ENCODE data around the gene IFT80. TPM values are rescaled to one million over a fixed set of nuclear protein-coding genes. Genes with fewer than 3 reads are reported as not detected.

Gene IFT80
- polyA plus RNA-seq, 1 of the 3 experiments (the other 2 are of a cell fraction): 10.5 TPM

GRCh38 chr3:160393346-160394008, 5.5 kb downstream of the IFT80 start (continued):
- TF ChIP-seq, protein P1, sequence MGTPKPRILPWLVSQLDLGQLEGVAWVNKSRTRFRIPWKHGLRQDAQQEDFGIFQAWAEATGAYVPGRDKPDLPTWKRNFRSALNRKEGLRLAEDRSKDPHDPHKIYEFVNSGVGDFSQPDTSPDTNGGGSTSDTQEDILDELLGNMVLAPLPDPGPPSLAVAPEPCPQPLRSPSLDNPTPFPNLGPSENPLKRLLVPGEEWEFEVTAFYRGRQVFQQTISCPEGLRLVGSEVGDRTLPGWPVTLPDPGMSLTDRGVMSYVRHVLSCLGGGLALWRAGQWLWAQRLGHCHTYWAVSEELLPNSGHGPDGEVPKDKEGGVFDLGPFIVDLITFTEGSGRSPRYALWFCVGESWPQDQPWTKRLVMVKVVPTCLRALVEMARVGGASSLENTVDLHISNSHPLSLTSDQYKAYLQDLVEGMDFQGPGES (IDR thresholded peaks at IDR 0.05; ENCODE audit: low read depth, low read length): no peak
- no peak for TF ChIP-seq RFX5 (IDR thresholded peaks at IDR 0.05; ENCODE audit: low read length)
- no peak for TF ChIP-seq NRF1 (IDR thresholded peaks at IDR 0.05; ENCODE audit: low read depth, low read length)
- TF ChIP-seq, protein P2, sequence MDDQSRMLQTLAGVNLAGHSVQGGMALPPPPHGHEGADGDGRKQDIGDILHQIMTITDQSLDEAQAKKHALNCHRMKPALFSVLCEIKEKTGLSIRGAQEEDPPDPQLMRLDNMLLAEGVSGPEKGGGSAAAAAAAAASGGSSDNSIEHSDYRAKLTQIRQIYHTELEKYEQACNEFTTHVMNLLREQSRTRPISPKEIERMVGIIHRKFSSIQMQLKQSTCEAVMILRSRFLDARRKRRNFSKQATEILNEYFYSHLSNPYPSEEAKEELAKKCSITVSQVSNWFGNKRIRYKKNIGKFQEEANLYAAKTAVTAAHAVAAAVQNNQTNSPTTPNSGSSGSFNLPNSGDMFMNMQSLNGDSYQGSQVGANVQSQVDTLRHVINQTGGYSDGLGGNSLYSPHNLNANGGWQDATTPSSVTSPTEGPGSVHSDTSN (IDR thresholded peaks at IDR 0.05): no peak
- no peak for TF ChIP-seq CHD2 (IDR thresholded peaks at IDR 0.05; ENCODE audit: low read length, partially characterized antibody)
- no peak for TF ChIP-seq MEF2A (IDR thresholded peaks at IDR 0.05; ENCODE audit: borderline replicate concordance, low read depth)

GRCh38 chr3:160392798-160393197, 6.2 kb downstream of the IFT80 start:
- H3K9me2 ChIP-seq: no peaks in the 10 kb centered on the region
- peaks cover 11% of the 10 kb centered on the region for H3F3A ChIP-seq (replicated peaks; ENCODE audit: insufficient read depth)
- peaks cover 80% of the 10 kb centered on the region for H3K79me2 ChIP-seq (ENCODE audit: insufficient read depth)
- H3K36me3 ChIP-seq (replicated peaks in 1 of 2; ENCODE audit: control insufficient read depth in 1 of 2, insufficient read depth in 2 of 2, low read length in 1 of 2): no peaks in the 10 kb centered on the region
- ChIA-PET POLR2A (no interaction called here), CTCF (no interaction called here)
- H3K4me1 ChIP-seq (ENCODE audit: control insufficient read depth in 1 of 2, insufficient read depth in 2 of 2, low read depth in 1 of 2, low read length in 1 of 2): peaks cover 4 to 10% of the 10 kb centered on the region in 2 experiments; a peak in 2 of 4 replicates
- DNase-seq: no peak
- no peaks in the 10 kb centered on the region for H3K27me3 ChIP-seq (ENCODE audit: insufficient read depth)
- no peaks in the 10 kb centered on the region for H3K9me3 ChIP-seq
- H2AFZ ChIP-seq (ENCODE audit: low read depth): no peak overlapping the region
- no peak overlapping the region for H3K27ac ChIP-seq (ENCODE audit: low read depth in 2 of 2, low read length in 1 of 2)
- TF ChIP-seq, protein P3, sequence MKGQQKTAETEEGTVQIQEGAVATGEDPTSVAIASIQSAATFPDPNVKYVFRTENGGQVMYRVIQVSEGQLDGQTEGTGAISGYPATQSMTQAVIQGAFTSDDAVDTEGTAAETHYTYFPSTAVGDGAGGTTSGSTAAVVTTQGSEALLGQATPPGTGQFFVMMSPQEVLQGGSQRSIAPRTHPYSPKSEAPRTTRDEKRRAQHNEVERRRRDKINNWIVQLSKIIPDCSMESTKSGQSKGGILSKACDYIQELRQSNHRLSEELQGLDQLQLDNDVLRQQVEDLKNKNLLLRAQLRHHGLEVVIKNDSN (IDR thresholded peaks at IDR 0.05; ENCODE audit: borderline replicate concordance, low read depth): no peak
- TF ChIP-seq MXI1 (IDR thresholded peaks at IDR 0.05; ENCODE audit: low read depth, low read length) (no peak), NFIC (IDR thresholded peaks at IDR 0.05; ENCODE audit: borderline replicate concordance) (no peak), EZH2phosphoT487 (IDR thresholded peaks at IDR 0.05; ENCODE audit: borderline replicate concordance, low read depth) (no peak), CHD2 (IDR thresholded peaks at IDR 0.05; ENCODE audit: low read length, partially characterized antibody) (no peak), RXRA (IDR thresholded peaks at IDR 0.05; ENCODE audit: borderline replicate concordance, low read depth) (no peak), JUND (IDR thresholded peaks at IDR 0.05) (no peak), GATA2 (CRISPR knock-in tag; IDR thresholded peaks at IDR 0.05) (no peak), TEAD4 (IDR thresholded peaks at IDR 0.05; ENCODE audit: borderline replicate concordance, insufficient read depth) (no peak), MEF2A (IDR thresholded peaks at IDR 0.05; ENCODE audit: borderline replicate concordance, low read depth) (no peak), TCF12 (IDR thresholded peaks at IDR 0.05) (no peak), SMC3 (IDR thresholded peaks at IDR 0.05; ENCODE audit: low read depth, low read length) (no peak), FOXJ3 (CRISPR knock-in tag; IDR thresholded peaks at IDR 0.05) (no peak), RFX5 (IDR thresholded peaks at IDR 0.05; ENCODE audit: low read length) (no peak), FOSL2 (IDR thresholded peaks at IDR 0.05; ENCODE audit: borderline replicate concordance, low read depth) (no peak), YY1 (IDR thresholded peaks at IDR 0.05; ENCODE audit: low read depth) (no peak)
- TF ChIP-seq, protein P1 (IDR thresholded peaks at IDR 0.05; ENCODE audit: low read depth, low read length): no peak
- TF ChIP-seq, protein P2 (IDR thresholded peaks at IDR 0.05): no peak
- TF ChIP-seq, protein P4, sequence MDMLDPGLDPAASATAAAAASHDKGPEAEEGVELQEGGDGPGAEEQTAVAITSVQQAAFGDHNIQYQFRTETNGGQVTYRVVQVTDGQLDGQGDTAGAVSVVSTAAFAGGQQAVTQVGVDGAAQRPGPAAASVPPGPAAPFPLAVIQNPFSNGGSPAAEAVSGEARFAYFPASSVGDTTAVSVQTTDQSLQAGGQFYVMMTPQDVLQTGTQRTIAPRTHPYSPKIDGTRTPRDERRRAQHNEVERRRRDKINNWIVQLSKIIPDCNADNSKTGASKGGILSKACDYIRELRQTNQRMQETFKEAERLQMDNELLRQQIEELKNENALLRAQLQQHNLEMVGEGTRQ (IDR thresholded peaks at IDR 0.05; ENCODE audit: borderline replicate concordance, low read depth, low read length): no peak
- TF ChIP-seq, protein P5, sequence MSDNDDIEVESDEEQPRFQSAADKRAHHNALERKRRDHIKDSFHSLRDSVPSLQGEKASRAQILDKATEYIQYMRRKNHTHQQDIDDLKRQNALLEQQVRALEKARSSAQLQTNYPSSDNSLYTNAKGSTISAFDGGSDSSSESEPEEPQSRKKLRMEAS (IDR thresholded peaks at IDR 0.05; ENCODE audit: low read depth): no peak
- H4K20me1 ChIP-seq (ENCODE audit: insufficient read depth): no peaks in the 10 kb centered on the region
- H3K4me2 ChIP-seq: no peak overlapping the region
- H3K4me3 ChIP-seq (ENCODE audit: low read depth in 2 of 2, low read length in 1 of 2): no peak overlapping the region
- H3K9ac ChIP-seq: no peak overlapping the region
